Activated CD4-positive, CD25-positive, alpha-beta regulatory T cell treated with anti-CD3 and anti-CD28 coated beads, Interleukin-2, amount 50 U/mL, for 24 hours (primary cell): ENCODE data around the gene EDRF1.
"Not testable (repeated sequence)": the region's sequence is repeated elsewhere in the genome, so short reads cannot be mapped to it uniquely, and the experiment has no call there.

Source experiments
- ATAC-seq, 2 donors: fragments of 150-1000 bp; cut with Tn5 transposase; one replicate each; pipeline ENCODE4 v1.10.0; 2021; ENCODE audit warnings: mild to moderate bottlenecking in 1 of 2, moderate library complexity in 1 of 2

EDRF1 gene

DNA sequence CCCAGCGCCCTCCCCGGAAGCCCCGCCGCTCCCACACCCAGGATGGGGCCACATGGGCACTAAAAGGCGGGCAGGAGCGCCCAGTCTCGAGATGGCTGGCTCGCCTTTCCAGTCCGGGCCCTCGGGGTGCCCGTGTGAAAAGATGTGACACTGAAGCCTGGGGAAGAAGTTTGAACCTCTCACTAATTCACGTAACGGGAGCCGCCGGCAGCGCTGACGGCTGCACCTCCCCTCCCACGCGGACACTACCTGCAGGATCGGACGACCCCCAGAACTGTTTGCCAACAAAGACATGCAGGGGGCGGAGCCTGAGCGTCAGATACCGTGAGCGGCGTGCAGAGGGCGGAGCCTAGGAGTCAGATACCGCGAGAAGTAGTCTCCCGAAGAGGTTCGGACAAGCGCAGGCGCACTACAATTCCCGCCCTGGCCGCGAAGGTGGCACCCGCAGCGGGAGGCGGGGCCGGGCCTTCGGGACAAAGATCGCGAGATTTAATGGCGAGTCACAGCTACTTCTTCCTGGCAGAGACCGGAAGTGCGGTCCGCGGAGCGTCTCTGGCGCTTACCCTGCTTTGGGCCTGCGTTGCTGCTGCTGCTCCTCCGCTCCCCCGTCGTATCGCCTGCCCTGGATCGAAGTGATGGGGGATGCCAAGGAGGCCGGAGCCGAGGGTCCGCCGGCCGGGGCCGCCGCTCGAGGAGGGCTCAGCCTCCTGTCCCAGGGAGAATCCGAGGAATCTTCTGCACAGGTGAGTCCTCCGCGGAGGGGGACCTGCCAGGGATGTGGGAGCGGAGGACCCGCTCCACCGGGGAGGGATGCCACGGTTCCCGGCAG, at the start of gene EDRF1:
Gene EDRF1, plus strand, starts transcription at position 537 of the 829 bp plus-strand sequence. Its CDS starts 99 bp downstream, at position 636.
- peak; percentile 93 for ATAC-seq

DNA sequence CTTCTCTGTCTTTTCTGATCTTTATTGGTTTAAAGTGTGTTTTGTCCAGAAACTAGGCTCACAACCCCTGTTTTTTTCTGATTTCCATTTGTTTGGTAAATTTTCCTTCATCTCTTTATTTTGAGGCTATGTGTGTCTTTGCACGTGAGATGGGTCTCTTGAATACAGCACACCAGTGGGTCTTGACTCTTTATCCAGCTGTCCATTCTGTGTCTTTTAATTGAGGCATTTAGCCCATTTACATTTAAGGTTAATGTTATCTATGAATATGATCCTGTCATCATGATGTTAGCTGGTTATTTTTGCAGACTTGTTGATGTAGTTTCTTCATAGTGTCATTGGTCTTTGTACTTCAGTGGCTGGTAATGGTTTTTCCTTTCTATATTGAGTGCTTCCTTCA, 46.6 kb upstream of the EDRF1 start:
- ATAC-seq = no peak

DNA sequence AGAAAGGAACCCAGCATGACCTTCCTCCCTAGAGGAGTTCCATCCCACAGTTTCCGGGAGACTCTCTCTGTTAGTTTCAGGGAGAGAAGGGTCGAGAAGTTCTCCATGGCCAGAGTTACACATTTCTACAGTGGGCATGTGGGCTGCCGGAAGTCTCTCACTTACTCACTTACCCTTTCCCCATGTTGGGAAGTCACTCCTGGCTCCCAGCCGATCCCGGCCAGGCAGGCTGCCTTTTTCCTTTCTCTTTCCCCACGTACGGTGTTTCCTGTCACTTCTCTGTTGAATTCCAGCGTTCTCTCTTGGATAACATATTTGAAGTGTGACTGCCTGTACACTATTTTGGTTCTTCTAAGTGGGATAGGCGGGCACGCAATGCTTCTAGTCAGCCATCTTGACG, 40.1 kb upstream of the EDRF1 start:
- no peak for ATAC-seq

DNA sequence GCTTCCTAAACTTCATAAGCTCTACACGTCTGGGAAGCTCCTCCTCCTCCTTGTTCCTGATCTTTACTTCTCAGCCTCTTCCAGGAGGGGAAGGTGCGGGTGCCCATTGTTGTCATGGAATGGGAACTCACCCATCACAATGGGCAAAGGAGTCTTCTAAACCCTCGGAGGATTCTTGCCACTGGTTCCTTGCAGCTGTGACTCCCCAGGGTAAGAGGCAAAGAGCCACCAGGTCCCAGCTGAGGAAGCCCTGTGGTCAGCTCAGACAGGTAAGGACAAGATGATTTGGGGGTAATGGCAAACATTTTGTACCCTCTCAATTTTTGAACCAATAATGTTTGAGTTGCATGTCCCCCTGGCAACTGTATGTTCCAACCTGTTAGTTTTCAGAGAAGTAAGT, 36.4 kb upstream of the EDRF1 start, which contains the start of gene TEX36:
Gene TEX36, minus strand, starts transcription at position 101 of the 400 bp plus-strand sequence. CDS start 174 bp downstream, outside the sequence.
- ATAC-seq = no peak

- no peak for ATAC-seq
These were observed 35.7 kb upstream of the EDRF1 start for GRCh38 chr10:125683821-125684220.

DNA sequence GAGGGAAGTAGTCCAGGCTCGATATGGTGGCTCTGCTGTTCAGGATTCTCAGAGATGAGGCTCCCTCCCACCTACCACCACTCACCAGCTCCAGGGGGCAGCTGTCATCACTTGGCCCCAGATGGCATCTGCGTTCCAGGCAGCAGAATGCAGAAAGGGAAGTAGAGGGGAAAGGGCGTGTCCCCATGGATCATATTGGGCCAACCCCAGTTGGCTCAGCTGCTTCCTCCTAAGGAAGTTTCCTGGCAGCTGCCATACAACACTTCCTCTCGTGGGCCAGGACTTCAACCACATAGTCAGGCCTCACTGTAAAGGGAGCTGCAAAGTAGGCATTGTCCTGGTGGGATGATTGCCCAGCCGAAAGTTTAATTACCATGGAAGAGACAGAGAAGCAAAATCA, 34.9 kb upstream of the EDRF1 start:
- no peak for ATAC-seq

GRCh38 chr10:125687507-125688185, 31.9 kb upstream of the EDRF1 start:
- ATAC-seq = no peak

DNA sequence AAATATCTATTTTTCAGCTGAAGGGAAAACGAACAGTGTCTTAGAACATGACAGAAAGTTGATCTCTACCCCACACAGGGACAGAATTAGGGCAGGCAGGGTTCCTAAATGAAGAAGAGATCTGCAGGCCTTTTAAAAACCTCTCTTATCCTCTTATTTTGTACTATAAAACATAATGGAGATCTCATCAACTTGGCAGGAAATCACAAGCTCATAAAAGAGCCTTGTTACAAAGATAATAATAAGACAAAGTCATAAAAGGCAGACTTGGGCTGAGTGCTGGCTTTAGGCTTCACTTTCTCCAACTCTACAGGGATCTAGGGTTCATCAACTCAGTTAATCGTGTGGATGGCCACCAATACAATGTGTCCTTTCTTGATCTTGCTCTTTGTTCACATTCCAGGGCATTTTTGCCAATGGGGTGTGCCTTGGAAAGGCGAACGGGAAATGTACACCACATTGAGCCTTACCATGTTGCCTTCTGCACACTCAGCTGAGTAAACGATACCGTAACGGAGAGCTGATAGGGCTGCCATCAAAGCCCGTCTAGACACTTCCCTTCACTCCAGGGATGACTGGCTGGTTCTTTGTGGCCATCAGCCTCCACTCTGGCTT, 29.4 kb upstream of the EDRF1 start:
- no peak for ATAC-seq

DNA sequence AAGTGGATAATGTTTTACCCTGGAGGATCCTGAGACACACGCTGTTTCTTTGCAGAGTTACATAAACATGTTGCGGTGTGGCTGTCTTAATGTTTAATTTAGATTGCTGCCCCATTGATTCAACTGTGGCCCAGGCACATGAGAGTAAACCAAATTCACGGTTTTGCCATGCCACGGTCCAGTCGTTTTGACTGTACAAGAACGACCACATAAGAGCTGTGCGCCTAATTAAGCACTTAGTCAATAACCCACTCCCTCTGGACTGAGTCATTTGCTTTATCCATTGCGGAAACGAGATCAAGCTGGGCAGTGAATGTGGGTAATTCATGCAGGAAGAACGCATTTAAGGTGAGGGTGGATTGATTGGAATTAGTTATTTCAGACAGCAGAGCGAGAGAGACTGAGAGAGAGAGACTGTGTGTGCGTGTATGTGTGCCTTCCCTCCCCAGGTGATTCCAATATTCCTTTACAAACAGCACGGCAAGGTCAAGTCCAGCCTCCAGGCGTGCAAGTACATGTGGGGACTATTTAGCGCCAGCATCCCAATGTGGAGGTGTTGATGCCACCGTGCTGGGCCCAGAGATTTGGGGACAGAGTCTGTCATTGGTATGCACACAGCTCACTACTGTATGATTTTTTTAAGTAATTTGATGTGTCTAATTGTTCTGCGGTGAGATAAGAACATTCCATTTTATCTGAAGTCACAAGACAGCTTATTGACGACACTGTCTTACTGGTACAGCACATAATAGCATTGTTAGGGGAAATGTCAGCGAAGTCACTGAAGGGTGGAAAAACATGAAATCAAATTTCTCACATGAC, 28.1 kb upstream of the EDRF1 start:
- no peak for ATAC-seq

GRCh38 chr10:125692196-125692595, 27.3 kb upstream of the EDRF1 start:
- ATAC-seq = no peak

- no peak for ATAC-seq
These were observed 26.6 kb upstream of the EDRF1 start for GRCh38 chr10:125692601-125693523.

DNA sequence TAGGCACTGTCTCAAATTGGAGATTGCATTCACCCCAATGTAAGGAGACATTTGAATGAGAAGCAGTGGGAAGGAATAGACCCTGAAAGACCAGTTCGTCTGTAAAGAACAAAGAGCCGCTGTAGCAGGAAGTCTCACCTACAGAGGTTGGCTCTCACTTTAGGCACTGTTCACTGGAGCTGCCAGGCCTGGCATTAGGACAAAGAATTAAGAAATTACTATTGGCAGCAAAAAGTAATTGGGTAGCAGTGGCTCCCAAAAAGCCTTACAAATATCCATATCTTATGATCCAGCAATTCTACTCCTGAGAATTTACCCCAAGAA, 26.0 kb upstream of the EDRF1 start:
- ATAC-seq = no peak

GRCh38 chr10:125694883-125695282, 24.6 kb upstream of the EDRF1 start:
- no peak for ATAC-seq

DNA sequence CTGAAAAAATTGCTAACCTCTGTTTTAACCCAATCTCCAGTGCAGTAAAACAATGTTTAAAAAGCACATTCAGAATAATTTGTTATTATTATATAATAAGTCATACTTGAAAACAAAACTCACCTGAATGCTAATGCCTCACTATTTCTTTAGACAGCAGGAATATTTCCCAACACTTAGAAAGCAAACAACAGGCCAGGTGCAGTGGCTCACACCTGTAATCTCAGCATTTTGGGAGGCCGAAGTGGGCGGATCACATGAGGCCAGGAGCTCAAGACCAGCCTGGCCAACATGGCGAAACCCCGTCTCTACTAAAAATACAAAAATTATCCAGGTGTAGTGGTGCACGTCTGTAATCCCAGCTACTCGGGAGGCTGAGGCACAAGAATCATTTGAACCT, 22.6 kb upstream of the EDRF1 start:
- not testable (repeated sequence) for ATAC-seq

DNA sequence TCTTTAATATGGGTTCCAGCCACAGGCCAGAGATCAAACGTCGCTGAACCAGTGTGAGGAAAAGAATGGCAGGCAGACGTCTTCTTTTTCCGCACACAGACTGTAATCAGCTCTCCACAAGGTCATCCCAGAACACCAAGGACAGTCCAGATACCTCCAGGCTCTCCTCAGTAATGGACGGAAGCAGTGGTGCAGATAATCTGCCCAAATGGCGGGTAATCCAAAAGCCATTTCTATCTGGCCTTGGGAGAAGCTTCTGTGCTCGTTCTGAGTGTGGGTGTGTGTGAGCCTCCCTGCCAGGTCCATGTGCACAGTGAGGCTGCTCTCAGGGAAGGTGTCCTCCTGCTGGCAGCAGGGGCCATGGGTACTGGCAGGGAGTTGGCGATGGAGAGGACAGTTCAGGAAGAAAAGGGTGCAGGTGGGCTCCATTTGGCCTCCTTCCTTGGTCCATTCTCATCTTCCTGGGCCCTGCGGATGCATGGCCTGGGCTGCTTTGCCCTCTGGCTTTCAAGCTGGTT, 21.0 kb upstream of the EDRF1 start:
- ATAC-seq = no peak

DNA sequence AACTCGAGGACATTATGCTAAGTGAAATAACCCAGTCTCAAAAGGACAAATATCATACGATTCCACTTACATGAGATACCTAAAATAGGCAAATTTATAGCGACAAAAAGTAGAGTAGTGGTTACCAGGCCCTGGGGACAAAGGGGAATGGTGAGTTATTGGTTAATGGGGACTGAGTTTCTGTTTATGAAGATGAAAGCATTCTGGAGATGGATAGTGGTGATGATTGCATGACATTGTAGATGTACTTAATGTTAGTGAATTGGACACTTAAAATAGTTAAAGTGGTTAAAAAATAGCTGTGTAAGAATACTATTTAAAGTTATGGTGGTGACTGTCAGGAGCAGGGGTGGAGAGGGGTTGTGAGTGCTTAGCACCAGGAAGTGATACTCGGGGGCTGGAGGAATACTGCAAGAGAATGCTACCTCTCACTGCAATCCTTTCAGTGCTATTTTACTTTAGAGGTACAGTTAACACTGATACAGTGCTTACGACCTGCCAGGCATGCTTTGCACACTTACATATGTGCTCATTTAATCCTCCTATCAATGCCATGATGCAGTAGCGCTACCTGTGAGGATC, 19.9 kb upstream of the EDRF1 start:
- ATAC-seq = no peak

DNA sequence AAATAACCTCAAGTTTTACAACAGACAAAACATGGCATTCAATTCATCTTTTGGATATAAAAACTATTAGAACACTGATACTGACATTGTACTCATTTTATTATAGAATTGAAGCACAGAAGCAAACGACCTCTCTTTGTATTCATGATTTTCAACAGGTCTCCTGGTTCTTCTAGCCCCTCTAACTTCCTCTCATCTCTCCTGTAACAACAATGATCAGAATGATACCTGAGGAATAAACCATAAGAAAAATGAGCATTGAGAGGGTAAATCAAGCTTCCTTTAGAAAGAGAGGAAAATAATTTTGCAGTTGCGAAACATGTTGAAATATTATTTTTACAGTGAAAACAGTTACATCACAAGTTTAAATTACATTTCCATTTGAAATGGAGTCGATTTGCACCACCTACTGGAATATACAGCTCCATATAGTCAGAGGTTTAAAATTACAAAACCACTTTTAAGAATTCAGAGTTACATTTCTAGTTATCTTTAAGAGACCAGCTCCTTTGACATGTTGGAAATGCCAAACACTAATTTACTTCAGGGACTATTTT, 19.1 kb upstream of the EDRF1 start:
- ATAC-seq = no peak

- ATAC-seq = no peak
These were observed 11.7 kb upstream of the EDRF1 start for GRCh38 chr10:125707541-125708468.

DNA sequence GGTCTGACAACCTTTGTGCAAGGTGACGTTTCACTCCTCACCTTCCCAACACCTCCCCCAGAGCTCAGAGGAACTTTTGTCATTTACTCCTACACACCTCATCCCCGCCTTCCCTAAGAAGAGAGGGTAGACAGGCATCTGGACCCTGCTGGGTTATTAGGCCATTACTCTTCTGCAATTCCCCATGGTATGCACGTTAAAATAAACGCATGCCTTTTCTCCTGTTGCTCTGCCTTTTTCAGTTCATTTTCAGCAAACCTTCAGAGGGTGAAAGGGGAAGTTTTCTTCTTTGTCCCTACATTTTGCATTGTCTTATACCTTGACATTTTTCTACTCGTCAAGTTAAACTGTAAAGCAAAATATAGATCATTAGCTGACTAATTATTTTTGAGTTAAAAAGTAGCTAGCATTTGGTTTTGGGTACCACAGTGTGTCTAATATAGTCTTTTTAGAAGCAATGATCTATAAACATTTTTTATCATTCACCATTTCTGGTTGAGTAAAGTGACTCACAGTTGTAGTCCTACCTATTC, 10.5 kb upstream of the EDRF1 start:
- ATAC-seq = no peak
